Vagina (tissue), 2 donors: ENCODE results near the gene FZD10.

ENCODE experiments used
- CTCF ChIP-seq, 3 experiments: fragments of 450-650 bp in 2 of 3; fragments of 200-600 bp in 1 of 3; sonication (generic) in 1 of 3; IDR thresholded peaks; one replicate each; pipeline ENCODE4 v1.5.1; 2017 to 2019; ENCODE audit warnings: antibody characterized with exemption in 3 of 3, mild to moderate bottlenecking in 2 of 3, moderate library complexity in 2 of 3
- POLR2A ChIP-seq, 2 donors: fragments of 450-650 bp; IDR thresholded peaks; one replicate each; pipeline ENCODE4 v1.6.1; 2017; ENCODE audit warnings: antibody characterized with exemption in 2 of 2, mild to moderate bottlenecking in 2 of 2, moderate library complexity in 2 of 2
- POLR2AphosphoS5 ChIP-seq, 2 donors: sonication (generic); formaldehyde crosslinking; IDR thresholded peaks; one replicate each; pipeline ENCODE4 v1.9.0; 2017; ENCODE audit warnings: antibody characterized with exemption in 2 of 2, mild to moderate bottlenecking in 2 of 2, low read depth in 1 of 2; ENCODE audit not compliant: insufficient read depth in 1 of 2

GRCh38 chr12:130164936-130165335, 2.7 kb downstream of the FZD10 start:
- no peak for TF ChIP-seq CTCF (IDR thresholded peaks at IDR 0.05)
- TF ChIP-seq POLR2AphosphoS5 (IDR thresholded peaks at IDR 0.05; ENCODE audit: insufficient read depth in 1 of 2, low read depth in 1 of 2), result no peak
- TF ChIP-seq POLR2A (IDR thresholded peaks at IDR 0.05), result no peak
